ENCODE results near the gene RPL3.
"Not testable (repeated sequence)": the region's sequence is repeated elsewhere in the genome, so short reads cannot be mapped to it uniquely, and the experiment has no call there.

Gene RPL3

DNA sequence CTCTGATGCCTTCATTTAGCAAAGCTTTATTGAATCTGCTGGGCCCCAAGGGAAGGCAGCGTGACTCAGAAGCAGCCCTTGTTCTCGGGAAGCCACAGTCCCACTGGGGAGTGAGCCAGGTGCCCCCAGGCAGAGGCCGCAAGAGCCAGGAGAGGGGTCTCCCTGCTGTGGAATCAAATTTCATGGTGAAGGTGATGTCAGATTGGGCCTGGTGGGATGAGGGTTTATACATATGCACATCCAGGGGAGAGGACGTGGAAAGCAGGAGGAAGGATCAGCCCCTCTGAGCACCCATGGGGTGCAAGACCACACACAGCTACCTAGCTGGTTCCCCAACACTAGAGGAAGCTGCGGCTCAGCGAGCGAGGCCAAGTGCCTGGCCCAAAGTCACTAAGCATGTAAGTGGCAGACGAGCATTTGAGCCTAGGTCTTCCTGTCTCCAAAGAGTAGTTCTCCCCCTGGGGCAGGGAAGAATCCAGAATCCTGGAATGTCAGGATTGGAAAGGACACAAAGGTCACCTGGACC lies 32.3 kb upstream of the RPL3 start:
- DNase-seq (ENCODE audit: low read depth): no peak

DNA sequence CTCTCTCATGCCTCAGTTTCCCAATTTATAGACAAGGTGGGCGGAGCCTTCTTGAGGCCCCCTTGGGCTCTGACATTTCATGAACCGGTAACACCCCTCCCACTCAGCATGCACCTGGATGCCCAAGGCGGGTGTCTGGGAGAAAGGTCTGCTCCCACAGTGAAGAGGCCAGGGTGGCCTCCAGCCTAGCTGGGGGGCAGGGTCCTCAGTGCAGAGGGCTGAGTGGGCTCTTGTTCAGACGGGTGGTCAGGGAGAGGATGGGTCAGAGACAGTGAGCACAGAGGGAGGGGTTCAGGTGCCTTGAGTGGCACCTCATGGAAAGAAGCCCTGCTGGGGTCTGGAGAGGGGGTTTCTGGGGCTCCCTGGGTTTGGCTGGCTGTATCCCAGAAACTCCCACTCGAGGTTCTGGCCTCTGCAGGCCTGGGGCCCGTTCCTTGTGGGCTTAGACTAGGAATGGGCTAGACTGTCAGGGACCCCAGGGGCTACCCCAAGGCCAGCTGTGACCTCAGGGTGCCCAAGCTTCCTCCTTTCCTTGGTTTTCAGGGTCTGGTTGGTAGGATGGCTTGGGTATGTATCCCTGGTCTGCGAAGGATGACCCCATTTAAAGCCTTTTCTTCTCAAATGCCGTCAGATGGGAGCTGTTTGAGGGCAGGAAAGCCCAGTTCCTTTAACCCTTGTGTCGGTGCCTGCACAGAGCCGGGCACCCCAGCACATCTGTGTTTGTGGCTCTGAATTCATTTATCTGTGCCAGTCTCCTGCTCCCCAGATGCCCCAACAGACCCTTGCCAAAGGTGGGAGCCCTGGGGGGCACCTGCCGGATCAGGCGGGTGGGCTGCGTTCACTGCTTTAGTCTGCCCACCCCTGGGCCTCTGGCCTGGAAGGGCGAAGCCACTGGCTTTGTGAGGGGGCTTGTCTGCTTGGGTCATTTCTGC lies 31.6 kb upstream of the RPL3 start:
- no peak for DNase-seq (ENCODE audit: low read depth)

DNA sequence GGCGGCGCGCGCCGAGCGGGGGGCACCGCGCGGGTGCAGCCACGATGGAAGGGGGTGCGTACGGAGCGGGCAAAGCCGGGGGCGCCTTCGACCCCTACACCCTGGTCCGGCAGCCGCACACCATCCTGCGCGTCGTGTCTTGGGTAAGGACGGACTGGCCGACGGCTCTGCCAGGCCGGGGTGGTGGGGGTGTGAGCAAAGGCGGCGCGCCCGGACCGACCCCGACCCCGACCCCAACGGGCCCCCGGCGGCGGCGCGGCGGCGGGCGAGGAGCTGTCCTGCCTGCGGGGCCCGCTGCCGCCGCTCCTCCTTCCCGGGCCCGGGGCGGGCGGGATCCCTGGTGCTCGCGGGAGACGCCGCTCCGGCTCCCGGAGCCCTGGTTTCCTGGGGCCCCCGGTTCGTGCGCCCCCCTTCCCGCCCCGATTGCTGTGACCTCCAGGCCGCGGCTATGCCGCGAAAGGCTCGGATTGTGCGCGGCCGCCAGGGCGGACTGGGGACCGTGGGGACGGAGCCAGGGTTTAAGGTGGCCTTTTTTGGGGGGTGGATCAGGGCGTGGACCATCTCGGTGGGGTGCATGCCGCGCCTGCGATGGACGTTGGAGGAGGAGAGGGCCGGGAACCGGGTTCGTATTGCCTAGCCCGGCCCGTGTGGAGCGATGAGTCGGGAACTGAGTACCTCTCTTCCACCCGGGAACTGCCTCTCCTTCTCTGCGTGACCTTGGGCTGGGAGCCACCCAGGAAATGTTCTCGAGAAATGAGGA lies 30.7 kb upstream of the RPL3 start, which contains the start of gene SYNGR1:
SYNGR1 (plus strand) TSS at position 25 of the 760 bp plus-strand sequence; CDS start at position 45, 20 bp downstream.
- DNase-seq (ENCODE audit: low read depth): no peak

DNA sequence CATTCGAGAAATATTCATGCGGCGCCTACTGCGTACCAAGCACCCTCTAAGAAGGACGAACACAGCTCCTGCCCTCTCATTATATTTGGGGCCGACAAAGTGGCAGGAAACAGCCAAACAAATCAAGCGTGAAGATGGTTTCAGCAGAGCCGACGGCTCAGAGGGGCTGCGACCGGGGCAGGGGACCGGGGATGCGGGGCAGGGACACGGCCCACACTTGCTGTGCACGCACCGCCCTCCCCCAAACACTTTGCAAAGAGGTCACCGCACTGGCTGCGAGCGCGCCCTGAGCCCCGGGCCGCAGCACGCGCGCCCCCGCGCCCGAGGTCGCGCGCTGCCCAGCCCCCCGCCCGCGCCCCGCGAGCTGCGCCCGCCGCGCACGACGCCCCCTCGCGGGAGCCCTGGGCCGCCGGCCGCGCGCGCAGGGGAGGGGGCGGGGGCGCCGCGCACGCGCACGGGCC lies 30.1 kb upstream of the RPL3 start:
- DNase-seq (ENCODE audit: low read depth): no peak

DNA sequence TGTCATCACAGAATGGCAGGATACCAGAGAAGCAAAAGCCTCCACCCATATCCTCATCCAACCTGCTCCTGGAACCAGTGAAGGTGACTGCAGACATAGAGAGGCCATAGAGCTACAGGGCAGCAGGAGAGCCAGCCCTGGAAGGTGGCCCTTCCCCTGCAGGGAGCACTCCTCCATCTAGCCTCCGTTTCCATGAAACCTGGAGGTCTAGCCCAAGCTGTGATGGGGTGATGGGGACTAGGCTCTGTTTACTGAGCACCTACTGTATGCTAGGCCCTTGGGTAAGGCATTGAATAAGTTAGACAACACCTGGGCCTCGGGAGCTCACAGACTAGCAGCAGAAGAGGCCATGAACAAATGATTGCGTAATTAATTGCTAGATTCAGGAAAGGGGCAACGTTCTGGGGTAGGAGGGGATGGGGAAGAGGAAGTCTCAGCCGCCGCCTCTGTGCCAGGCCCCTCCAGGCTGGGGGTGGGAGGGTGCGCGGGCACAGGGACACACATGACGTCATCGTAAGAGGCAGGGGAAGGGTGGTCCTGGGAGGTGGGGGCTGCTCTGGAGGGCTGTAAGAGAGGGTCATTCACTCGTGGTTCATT lies 29.6 kb upstream of the RPL3 start:
- no peak for DNase-seq (ENCODE audit: low read depth)

DNA sequence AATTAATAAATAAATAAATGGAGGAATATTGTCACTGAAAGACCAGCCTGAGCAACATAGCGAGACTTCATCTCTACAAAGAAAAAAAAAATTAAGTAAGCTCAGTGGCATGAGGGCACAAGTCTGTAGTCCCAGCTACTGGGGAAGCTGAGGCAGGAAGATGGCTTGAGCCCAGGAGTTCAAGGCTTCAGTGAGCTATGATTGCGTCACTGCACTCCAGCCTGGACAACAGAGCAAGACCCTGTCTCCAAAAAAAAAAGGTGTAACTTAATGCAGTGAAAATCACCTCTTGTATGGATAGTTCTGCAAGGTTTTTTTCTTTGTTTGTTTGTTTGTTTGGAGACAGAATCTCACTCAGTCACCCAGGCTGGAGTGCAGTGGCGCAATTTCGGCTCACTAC lies 25.8 kb upstream of the RPL3 start:
- no peak for DNase-seq (ENCODE audit: low read depth)

DNA sequence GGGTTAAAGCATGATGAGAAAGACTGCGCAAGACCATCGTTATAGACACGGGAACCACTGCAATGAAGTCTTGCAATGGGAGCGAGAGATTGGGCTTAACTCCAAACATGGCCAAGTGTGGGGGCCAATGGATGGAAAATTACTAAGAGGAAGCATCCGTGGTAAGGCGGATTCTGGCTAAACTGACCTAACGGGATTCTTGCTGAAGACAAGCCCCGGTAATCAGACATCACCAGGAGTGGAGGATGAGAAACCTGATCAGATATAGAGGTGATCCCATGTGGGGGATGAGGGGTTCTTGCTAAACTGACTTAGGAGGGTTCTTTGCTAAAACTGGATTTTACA lies 24.6 kb upstream of the RPL3 start:
- DNase-seq (ENCODE audit: low read depth): no peak

DNA sequence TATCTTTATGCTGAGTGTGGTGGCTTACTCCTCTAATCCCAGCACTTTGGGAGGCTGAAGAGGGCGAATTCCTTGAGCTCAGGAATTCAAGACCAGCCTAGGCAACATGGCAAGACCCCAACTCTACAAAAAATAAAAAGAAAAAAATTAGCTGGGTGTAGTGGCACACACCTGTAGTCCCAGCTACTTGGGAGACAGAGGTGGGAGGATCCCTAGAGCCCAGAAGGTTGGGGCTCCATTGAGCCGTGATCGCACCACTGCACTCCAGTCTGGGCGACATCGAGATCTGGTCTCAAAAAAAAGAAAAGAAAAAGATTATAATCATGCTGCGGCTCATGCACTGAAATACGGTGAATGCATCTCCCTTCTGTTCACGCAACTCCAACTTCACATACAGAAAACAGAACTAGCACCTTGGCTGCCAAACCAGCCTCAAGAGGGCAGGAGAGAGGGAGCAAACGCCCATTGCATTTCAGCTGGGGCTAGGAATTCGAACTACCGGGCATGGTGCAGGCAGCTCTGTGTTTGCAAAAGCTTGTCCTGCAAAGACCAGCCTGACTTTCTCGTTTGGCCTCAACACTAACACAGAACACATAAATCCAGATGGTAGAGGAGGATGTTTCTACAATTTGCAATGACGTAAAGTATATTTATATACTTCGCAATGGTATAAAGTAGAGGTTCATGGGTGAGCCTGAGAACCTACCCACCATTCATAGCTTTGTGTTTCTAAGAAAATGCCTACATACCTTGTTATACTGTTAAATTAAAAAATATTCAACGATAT lies 24.0 kb upstream of the RPL3 start:
- no peak for DNase-seq (ENCODE audit: low read depth)

DNA sequence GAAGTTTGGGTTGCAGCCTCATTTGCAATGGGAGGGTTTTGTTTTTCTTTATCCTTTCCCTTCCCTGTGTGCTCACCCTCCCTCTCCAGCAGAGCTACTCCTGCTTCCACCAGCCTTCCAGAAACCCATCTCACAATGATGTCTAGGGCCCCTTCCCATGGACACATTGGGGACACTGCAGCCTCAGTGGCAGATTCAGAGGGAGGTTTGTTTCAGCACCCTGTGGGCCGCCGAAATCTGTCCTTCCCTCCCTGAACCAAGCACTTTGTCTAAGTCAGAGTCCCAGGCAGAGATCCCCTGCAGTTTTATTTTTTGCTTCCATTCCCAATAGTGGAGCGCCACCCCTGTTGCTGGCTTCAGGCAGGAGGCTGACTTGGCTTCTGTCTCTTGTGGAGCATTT lies 21.8 kb upstream of the RPL3 start:
- DNase-seq (ENCODE audit: low read depth): no peak

DNA sequence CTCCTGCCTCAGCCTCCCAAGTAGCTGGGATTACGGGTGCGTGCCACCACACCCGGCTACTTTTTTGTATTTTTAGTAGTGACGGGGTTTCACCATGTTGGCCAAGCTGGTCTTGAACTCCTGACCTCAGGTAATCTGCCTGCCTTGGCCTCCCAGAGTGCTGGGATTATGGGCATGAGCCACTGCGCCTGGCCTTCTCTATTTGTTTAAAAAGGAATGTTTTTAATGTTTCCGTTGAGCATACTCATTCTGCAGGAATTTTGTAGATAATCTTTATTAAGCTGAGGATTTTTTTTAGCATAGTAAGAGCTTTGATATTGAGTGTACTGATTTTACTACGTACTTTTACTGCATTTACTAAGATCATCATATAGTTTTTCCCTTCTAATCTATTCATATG lies 20.4 kb upstream of the RPL3 start:
- not testable (repeated sequence) for DNase-seq (ENCODE audit: low read depth)

DNA sequence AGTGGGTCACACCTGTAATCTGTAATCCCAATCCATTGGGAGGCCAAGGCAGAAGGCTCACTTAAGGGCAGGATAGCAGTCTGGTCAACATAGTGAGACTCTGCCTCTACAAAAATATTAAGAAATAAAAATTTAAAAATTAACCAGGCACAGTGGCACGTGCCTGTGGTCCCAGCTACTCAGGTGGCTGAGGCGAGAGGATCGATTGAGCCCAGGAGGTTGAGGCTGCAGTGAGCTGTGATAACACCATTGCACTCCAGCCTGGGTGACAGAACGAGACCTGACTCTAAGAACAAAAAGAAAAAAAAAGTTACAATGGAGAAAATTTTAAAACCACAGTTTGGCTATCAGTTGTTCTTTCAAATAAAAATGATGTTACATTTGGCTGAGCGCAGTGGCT lies 17.0 kb upstream of the RPL3 start:
- DNase-seq (ENCODE audit: low read depth): no peak

DNA sequence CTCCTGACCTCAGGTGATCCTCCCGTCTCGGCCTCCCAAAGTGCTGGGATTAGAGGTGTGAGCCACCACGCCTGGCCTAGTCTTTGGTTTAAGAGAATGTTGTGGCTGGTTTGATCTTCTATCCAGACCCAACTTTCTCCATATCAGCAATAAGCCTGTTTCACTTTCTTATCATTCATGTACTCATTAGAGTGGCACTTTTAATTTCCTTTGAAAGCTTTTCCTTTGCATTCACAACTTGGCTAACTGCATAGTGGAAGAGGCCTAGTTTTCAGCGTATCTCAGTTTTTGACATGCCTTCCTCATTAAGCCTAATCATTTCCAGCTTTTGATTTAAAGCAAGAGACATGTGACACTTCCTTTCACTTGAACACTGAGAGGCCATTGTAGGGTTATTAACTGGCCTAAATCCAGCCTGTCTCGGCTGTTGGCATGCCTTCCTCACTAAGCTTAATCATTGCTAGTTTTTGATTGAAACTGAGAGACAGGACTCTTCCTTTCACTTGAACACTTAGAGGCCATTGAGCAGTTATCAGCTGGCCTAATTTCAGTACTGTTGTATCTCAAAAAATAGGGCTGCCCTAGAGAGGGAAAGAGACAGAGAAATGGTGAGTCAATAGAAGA lies 13.1 kb upstream of the RPL3 start:
- DNase-seq (ENCODE audit: low read depth): peak; percentile 72

DNA sequence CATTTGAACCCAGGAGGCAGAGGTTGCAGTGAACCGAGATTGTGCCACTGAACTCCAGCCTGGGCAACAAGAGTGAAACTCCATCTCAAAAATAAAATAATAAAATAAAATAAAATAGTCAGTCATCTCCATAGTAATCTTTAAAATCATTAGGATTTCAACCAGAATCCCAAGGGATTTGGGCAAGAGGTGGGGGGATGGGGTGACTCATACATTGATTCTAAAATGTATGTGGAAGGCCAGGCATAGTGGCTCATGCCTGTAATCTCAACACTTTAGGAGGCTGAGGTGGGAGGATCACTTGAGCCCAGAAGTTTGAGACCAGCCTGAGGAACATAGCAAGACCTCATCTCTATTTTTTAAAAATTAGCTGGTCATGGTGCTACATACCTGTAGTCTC lies 11.1 kb upstream of the RPL3 start:
- DNase-seq (ENCODE audit: low read depth): not testable (repeated sequence)

DNA sequence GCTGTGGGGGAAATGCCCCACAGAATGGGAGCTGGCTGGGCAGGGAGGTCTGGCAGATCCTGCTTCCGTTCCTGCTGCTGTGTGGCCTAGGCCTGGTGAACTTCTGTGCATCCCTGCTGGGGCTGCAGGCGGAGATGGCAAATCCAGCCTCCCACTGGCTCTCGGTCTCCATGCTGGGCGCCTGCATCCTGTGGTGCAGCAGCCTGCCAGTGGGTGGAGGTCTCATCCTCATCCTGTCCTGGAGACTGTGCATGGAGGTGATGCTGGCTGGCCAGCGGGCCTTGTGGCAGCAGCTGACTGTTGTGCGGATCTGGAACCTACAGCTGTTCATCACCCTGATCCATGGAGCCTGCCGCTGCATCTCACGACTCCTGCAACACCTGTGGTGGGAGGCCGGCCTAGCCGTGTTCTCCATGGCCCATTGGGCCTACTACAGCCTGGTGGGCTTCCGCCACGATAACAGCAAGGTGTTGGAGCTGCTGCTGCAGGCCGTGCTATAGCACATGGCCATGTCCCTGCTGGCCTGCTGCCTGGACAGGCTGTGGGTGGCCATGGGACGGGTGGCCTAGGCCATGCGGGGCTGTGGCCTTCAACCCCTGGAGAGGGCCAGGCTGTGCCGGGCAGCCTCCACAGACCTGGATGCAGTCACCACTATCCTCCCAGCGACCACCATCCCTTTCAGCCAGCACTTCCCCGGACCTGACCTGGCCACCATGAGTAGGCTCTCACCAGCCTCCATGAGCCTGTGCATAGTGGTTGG lies 8.8 kb upstream of the RPL3 start:
- DNase-seq (ENCODE audit: low read depth): no peak

DNA sequence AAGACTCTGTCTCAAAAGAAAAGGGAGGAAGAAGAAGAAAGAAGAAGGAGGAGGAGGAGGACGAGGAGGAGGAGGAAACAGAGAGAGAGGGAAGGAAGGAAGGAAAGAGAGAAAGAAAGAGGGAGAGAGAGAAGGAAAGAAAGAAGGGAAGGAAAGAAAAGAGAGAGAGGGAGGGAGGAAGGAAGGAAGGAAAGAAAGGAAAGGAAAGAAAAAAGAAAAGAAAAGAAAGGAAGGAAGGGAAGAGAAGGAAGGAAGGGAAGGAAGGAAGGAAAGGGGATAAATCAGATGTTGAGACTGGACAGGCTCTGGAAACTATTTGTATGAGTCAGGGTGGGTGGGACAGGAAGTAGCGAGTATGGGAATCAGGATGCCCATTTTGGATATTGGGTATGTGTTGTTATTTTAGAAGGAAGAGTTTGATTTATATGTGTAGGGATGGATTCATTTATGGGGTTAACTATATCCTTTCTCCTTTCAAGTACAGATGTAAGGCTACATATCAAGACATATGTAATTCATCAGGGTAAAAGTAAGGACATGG lies 6.0 kb upstream of the RPL3 start:
- no peak for DNase-seq (ENCODE audit: low read depth)

DNA sequence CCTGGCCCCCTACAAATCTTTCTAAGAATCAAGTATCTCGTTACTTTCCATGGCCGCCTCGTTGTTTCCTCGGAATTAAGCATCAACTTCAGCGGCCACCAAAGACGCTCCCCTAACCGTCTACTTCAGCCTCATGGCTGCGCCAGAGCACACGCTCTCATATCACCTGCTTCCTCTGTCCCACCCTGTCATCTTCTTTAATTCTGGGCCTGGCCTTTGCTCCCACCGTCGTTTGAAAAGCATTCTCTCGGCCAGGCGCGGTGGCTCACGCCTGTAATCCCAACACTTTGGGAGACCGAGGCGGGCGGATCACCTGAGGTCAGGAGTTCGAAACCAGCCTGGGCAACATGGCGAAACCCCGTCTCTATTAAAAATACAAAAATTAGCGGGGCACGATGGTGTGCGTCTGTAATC lies 1.2 kb upstream of the RPL3 start:
- not testable (repeated sequence) for DNase-seq (ENCODE audit: low read depth)

DNA sequence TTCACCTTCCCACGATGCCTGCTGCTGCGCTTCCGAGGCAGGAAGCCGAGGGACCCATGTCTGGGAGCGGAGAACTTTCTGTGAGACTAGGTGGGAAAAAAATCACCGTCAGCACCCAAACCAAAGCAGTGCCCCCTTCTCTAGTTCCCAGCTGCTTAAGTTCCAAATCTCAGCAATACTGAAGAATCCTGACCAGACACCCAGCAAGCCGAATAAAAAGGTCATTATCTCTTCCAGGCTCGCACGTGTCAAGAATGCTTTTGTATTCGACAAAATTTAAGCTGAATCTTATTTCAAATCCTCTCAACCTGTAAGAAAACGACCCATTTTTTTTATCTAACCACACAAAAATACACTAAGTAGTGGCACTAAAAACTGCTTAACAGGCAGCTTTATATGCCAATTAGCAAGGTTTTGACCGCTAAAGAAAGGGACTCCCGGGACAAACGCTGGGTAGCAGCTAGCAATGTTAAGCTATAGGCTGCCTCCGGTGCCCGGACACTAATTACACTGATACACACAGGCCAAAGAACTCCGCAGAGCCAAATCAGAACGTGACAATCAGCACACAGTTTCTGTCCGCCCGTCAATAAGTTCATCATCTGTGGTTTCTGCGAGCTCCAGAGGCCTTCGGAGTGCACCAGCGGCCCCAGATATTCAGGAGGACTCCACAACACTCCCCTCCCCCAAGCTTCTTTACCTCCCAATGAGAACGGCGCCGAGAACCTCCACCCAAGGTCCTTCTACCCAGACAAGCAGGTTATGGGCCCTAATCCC lies 728 bp downstream of the RPL3 start:
- no peak for DNase-seq (ENCODE audit: low read depth)

DNA sequence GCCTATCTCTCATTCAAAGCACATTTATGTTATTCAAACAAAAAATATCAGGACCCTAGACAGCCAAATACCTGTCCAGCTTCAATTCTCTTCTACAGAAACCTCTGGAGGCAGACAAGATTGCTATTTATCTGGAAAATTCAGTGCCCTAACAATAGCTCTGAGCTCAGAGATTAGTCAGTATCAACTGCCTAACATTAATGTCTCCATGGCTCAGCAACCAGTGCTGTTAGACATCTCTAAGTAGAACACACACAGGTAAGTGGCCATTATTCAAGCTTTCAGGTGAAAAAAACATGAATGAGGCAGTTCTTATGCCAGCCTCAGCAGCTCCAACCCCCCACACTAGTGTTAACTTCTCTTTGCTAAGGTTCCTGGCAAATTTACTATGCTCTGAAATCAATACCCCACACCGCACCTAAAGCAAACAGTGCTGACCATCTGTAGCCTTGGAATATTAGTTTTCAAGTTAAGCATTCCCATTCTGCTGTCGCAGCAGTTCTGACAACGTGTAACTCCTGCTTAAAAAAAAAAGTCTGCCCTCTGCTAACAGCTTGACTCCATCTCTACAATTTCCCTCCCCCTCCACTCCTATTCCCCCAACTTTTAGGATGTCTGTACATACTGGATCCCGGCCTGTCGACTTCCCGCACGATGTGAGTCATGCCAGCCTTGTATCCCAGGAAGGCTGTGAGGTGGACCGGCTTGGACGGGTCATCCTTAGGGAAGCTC lies 1.5 kb downstream of the RPL3 start:
- no peak for DNase-seq (ENCODE audit: low read depth)

Data from fibroblast of the conjunctiva (primary cell).